Measurements from ENCODE around the gene PDLIM5.

Gene PDLIM5

DNA sequence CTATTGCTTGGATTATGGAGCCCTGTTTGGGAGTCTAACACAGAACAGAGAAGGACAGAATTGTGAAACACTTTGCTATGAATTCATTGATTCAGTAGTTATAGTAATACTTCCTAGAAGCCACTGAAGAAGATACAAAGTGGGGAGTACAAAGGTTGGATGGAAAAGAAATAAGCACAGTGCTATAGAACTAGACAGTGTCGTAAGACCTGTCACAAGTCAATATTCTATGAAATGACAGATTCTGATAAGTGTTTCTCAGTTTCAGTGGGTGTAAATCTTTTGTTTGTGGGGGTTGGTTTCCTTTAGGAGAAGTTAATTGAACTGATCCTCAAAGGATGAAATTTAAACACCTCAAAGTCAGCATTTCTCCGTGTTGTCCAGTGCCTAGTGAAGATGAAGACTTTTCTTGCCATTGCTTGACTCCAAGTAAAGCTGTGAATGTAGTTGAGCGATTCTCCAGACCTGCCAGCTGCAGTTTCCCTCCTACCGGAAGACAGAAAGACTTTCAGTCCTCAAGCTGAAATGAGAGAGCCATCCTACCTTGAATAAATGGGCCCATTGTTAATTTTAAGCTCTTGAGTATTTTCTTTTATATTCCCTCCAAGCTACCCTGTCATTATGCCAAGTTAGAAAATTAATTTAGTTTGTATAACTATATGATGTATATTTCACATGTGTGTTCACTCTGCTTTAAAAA lies 7.9 kb downstream of the PDLIM5 start:
- ChIA-PET CTCF (interaction anchor here (0.6 kb wide), 1 partner anchor 53 kb away, joined by 8 read pairs; no protein-coding TSS in a partner anchor), POLR2A (no interaction called here)
- no peak for DNase-seq (ENCODE audit: extremely low spot score)
- TF ChIP-seq HDGF (IDR thresholded peaks at IDR 0.05; ENCODE audit: borderline replicate concordance) (no peak), FOXK2 (IDR thresholded peaks at IDR 0.05) (no peak), ZNF384 (IDR thresholded peaks at IDR 0.05) (no peak), CTBP1 (IDR thresholded peaks at IDR 0.05; ENCODE audit: borderline replicate concordance) (no peak), TARDBP (IDR thresholded peaks at IDR 0.05) (no peak), SUZ12 (IDR thresholded peaks at IDR 0.05) (no peak)
- TF ChIP-seq, protein P1, sequence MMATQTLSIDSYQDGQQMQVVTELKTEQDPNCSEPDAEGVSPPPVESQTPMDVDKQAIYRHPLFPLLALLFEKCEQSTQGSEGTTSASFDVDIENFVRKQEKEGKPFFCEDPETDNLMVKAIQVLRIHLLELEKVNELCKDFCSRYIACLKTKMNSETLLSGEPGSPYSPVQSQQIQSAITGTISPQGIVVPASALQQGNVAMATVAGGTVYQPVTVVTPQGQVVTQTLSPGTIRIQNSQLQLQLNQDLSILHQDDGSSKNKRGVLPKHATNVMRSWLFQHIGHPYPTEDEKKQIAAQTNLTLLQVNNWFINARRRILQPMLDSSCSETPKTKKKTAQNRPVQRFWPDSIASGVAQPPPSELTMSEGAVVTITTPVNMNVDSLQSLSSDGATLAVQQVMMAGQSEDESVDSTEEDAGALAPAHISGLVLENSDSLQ (IDR thresholded peaks at IDR 0.05) = no peak

DNA sequence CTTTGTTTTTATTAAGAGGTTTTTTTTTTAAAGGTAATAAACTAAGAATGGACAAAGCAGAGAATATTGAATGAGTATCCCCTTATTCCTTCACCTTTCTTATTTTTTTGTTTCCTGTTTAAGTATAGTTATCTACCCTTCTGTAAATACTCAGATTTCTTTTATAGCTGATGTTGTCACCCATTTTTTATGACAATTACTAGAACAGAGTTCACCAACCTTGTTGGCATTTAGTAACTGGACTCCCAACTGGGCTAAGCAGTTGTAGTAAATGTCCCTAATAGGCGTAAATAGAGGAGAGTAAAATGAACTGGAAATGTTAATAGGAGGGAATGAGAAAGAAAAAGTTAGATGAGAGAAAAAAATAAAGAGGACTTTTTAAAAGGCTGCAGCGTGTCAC lies 9.8 kb downstream of the PDLIM5 start:
- no peak for DNase-seq (ENCODE audit: extremely low spot score)
- ChIA-PET CTCF (no interaction called here), POLR2A (no interaction called here)
- TF ChIP-seq ARNT (IDR thresholded peaks at IDR 0.05) (no peak), TARDBP (IDR thresholded peaks at IDR 0.05) (no peak), CTBP1 (IDR thresholded peaks at IDR 0.05; ENCODE audit: borderline replicate concordance) (no peak), NFRKB (IDR thresholded peaks at IDR 0.05) (no peak), FOXM1 (IDR thresholded peaks at IDR 0.05; ENCODE audit: borderline replicate concordance) (no peak), BHLHE40 (IDR thresholded peaks at IDR 0.05; ENCODE audit: borderline replicate concordance) (no peak)

DNA sequence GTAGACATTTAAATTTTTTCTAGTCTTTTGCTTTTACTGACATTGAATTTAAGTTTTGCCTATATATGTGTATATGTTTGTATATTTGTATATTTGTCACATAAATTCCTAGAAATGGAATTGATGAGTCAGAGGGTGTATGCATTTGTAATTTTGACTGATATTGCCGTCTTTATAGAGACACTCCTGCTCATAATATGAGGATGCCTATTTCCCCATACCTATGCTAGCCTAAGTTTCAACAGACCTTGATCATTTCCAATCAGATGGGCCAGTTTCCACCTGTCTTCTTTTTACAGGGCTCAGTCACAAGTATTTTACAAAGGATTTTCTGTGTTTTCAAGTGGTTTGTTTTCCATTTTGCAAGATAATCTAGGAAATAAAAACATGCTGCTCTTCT lies 10.8 kb downstream of the PDLIM5 start:
- DNase-seq (ENCODE audit: extremely low spot score) = no peak
- no peak for TF ChIP-seq SP1 (IDR thresholded peaks at IDR 0.05)
- POLR2A ChIA-PET = no interaction called here
- CTCF ChIA-PET = no interaction called here

DNA sequence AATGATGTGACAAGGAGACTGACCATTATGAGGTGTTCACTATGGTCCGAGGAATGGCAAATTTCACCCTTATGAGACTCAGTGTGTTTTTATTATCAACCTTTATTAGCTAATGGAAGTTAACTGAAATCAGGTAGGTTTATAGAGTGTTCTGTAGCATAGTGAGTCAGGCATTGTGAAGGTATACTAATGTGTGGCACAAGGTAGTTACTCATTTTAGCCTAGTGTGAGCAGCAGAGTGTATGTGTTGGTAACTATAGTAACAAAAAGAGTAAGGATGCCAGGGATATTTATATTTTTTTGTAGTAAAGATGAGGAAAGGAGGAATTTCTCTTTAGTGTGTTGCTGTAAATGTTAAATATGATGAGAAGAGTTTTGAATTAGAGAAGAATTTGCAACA lies 12.0 kb downstream of the PDLIM5 start:
- no peak for DNase-seq (ENCODE audit: extremely low spot score)
- POLR2A ChIA-PET = no interaction called here
- TF ChIP-seq NFRKB (IDR thresholded peaks at IDR 0.05) (no peak), CTBP1 (IDR thresholded peaks at IDR 0.05; ENCODE audit: borderline replicate concordance) (no peak), BHLHE40 (IDR thresholded peaks at IDR 0.05; ENCODE audit: borderline replicate concordance) (no peak), FOXK2 (IDR thresholded peaks at IDR 0.05) (no peak), ARNT (IDR thresholded peaks at IDR 0.05) (no peak), HDGF (IDR thresholded peaks at IDR 0.05; ENCODE audit: borderline replicate concordance) (no peak), FOXA1 (IDR thresholded peaks at IDR 0.05) (no peak), LEF1 (IDR thresholded peaks at IDR 0.05; ENCODE audit: borderline replicate concordance) (no peak), SUZ12 (IDR thresholded peaks at IDR 0.05) (no peak), ELF4 (IDR thresholded peaks at IDR 0.05) (no peak), L3MBTL2 (conservative IDR thresholded peaks at IDR 0.05) (no peak), SP1 (IDR thresholded peaks at IDR 0.05) (no peak), FOXM1 (IDR thresholded peaks at IDR 0.05; ENCODE audit: borderline replicate concordance) (no peak), ZNF384 (IDR thresholded peaks at IDR 0.05) (no peak), TARDBP (IDR thresholded peaks at IDR 0.05) (no peak)
- TF ChIP-seq, protein P1 (IDR thresholded peaks at IDR 0.05) = no peak
- CTCF ChIA-PET = interaction anchor here (1.1 kb wide), 1 partner anchor 10 kb away, joined by 3 read pairs; no protein-coding TSS in a partner anchor

DNA sequence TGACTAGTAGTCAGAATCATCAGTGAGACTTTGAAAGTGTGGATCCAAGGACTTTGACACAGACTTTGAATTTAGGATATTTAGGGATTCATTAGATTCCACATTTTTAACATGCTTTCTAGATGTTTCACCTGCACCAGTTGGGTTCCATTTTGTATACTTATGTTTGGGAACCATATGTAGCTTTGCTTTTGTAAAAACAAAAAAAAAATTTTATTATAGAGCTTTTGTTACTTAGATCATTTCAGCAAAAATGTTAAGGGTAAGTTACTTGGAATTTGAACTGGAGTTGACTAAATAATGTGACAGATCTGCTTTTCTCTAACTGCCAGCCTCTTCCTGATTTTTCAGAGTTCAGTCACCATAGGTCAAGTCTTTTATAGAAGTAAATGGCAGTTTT lies 14.6 kb downstream of the PDLIM5 start:
- CTCF ChIA-PET = no interaction called here
- DNase-seq (ENCODE audit: extremely low spot score) = no peak
- TF ChIP-seq, protein P1 (IDR thresholded peaks at IDR 0.05) = no peak
- TF ChIP-seq BHLHE40 (IDR thresholded peaks at IDR 0.05; ENCODE audit: borderline replicate concordance) (no peak), FOXM1 (IDR thresholded peaks at IDR 0.05; ENCODE audit: borderline replicate concordance) (no peak), SP1 (IDR thresholded peaks at IDR 0.05) (no peak), L3MBTL2 (conservative IDR thresholded peaks at IDR 0.05) (no peak), FOXK2 (IDR thresholded peaks at IDR 0.05) (no peak)
- POLR2A ChIA-PET = no interaction called here

DNA sequence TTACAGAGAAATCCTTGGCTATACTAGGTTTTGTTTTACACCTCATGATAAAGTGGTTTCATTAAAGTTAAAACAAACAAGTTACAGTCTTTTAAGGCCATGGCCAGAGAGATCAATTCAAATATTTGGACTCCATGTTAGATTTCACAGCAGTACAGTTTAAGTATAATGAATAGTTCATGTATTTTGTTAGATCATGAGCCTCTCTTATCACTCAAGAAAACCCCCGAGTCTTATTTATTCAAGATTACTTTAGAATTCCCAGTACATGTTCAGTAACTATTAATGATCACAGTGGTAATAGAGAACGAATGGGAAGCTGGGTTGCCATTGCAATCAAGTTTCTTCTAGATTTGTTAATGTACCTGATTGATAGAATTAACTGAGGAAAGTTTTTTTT lies 15.2 kb downstream of the PDLIM5 start:
- no peak for DNase-seq (ENCODE audit: extremely low spot score)
- CTCF ChIA-PET = no interaction called here
- TF ChIP-seq ELF4 (IDR thresholded peaks at IDR 0.05) (no peak), NFRKB (IDR thresholded peaks at IDR 0.05) (no peak), HDGF (IDR thresholded peaks at IDR 0.05; ENCODE audit: borderline replicate concordance) (no peak), ARNT (IDR thresholded peaks at IDR 0.05) (no peak), L3MBTL2 (conservative IDR thresholded peaks at IDR 0.05) (no peak), SP1 (IDR thresholded peaks at IDR 0.05) (no peak), BHLHE40 (IDR thresholded peaks at IDR 0.05; ENCODE audit: borderline replicate concordance) (no peak)
- POLR2A ChIA-PET = no interaction called here

DNA sequence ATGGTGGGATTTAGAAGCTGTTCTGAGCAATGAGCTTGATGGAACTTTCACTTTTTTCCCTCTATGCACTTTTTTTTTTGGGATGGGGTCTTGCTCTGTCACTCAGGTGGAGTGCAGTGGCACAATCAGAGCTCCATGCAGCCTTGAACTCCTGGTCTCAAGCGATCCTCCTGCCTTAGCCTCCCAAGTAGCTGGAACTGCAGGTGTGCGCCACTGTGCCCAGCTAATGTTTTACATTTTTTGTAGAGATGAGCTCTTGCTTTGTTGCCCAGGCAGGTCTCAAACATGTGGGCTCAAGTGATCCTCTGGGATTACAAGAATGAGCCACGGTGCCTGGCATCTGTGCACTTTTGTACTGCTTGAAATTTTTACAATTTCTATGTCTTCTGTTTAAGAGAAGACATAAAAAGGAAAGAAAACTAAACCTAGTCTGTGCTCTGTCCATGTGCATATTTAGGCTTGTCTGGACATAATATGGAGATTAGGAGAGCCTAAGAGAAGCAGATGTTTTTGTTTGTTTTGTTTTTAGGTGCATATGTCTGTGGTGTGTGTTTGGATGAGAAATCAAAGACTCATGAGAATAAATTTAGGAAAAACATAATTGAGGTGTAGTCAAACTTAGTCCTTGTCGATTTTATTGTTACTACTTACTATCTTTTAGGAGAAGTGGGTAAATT lies 16.5 kb downstream of the PDLIM5 start:
- TF ChIP-seq ZNF384 (IDR thresholded peaks at IDR 0.05) (no peak), BHLHE40 (IDR thresholded peaks at IDR 0.05; ENCODE audit: borderline replicate concordance) (no peak), SUZ12 (IDR thresholded peaks at IDR 0.05) (no peak), TARDBP (IDR thresholded peaks at IDR 0.05) (no peak), L3MBTL2 (conservative IDR thresholded peaks at IDR 0.05) (no peak)
- ChIA-PET CTCF (no interaction called here), POLR2A (no interaction called here)
- no peak for DNase-seq (ENCODE audit: extremely low spot score)
